Keratinocyte (primary cell): ENCODE measurements around the gene HAND1. TPM values are rescaled to one million over a fixed set of nuclear protein-coding genes. Genes with fewer than 3 reads are reported as not detected.

Experiments
- DNase-seq: peaks from one replicate; pipeline ENCODE4 v3.0.0-alpha.2; 2011; ENCODE audit warnings: low read depth, missing footprints, low spot score
- FAIRE-seq: peaks from 2 replicates; lab custom pipeline; 2011; peaks lifted over from hg19 to GRCh38; lab: Jason Lieb, UNC
- H2AFZ ChIP-seq: 2 replicates; pipeline ENCODE4 v1.6.0; 2012; ENCODE audit warnings: low read length, control low read depth, inconsistent platforms; ENCODE audit not compliant: control insufficient read depth
- H3K27ac ChIP-seq: 2 replicates; pipeline ENCODE4 v1.5.1; 2011; ENCODE audit warnings: low read length; ENCODE audit not compliant: control insufficient read depth, insufficient read depth
- H3K27me3 ChIP-seq: 3 replicates; pipeline ENCODE4 v1.6.0; 2011; ENCODE audit warnings: low read length; ENCODE audit not compliant: control insufficient read depth, insufficient read depth; ENCODE audit errors: extremely low read depth
- H3K36me3 ChIP-seq, 2 experiments: 2 replicates in 1 of 2; 3 replicates in 1 of 2; pipeline ENCODE4 v1.5.1; 2011; ENCODE audit warnings: low read length in 2 of 2, mild to moderate bottlenecking in 1 of 2; ENCODE audit not compliant: control insufficient read depth in 2 of 2, insufficient read depth in 2 of 2; ENCODE audit errors: extremely low read depth in 1 of 2
- H3K4me1 ChIP-seq: 3 replicates; pipeline ENCODE4 v1.5.1; 2011; ENCODE audit warnings: low read length; ENCODE audit not compliant: control insufficient read depth, insufficient read depth; ENCODE audit errors: extremely low read depth
- H3K4me2 ChIP-seq: 3 replicates; pipeline ENCODE4 v1.6.0; 2011; ENCODE audit warnings: low read depth, low read length; ENCODE audit not compliant: control insufficient read depth, insufficient read depth; ENCODE audit errors: extremely low read depth
- H3K4me3 ChIP-seq, 3 experiments: fragments of 200-600 bp in 1 of 3; sonication (generic) in 1 of 3; 2 replicates in 2 of 3; 3 replicates in 1 of 3; pipeline ENCODE4 v1.5.1; 2011 to 2016; ENCODE audit warnings: low read length in 3 of 3, mild to moderate bottlenecking in 3 of 3, control low read depth in 2 of 3, inconsistent platforms in 1 of 3, low read depth in 1 of 3, mixed read lengths in 1 of 3, mixed run types in 1 of 3, moderate library complexity in 1 of 3; ENCODE audit not compliant: control insufficient read depth in 2 of 3, insufficient read depth in 2 of 3; ENCODE audit errors: extremely low read depth in 1 of 3
- H3K79me2 ChIP-seq: 2 replicates; pipeline ENCODE4 v1.6.0; 2012; ENCODE audit warnings: low read length; ENCODE audit not compliant: control insufficient read depth, insufficient read depth
- H3K9ac ChIP-seq: 3 replicates; pipeline ENCODE4 v1.6.0; 2011; ENCODE audit warnings: low read length; ENCODE audit not compliant: control insufficient read depth, insufficient read depth; ENCODE audit errors: extremely low read depth
- H3K9me1 ChIP-seq: 3 replicates; pipeline ENCODE4 v1.6.0; 2011; ENCODE audit warnings: low read length; ENCODE audit not compliant: control insufficient read depth, insufficient read depth; ENCODE audit errors: extremely low read depth
- H3K9me3 ChIP-seq: 2 replicates; pipeline ENCODE4 v1.5.1; 2012; ENCODE audit warnings: low read depth, low read length; ENCODE audit not compliant: control insufficient read depth
- H4K20me1 ChIP-seq: 3 replicates; pipeline ENCODE4 v1.6.0; 2011; ENCODE audit warnings: low read length; ENCODE audit not compliant: control insufficient read depth, insufficient read depth; ENCODE audit errors: extremely low read depth
- CTCF ChIP-seq, 3 experiments: IDR thresholded peaks in 1 of 3; conservative IDR thresholded peaks in 1 of 3; optimal IDR thresholded peaks in 1 of 3; 2 replicates in 2 of 3; 3 replicates in 1 of 3; pipeline versions ENCODE3 to v1.5.1; 2011; ENCODE audit warnings: low read length in 3 of 3, mild to moderate bottlenecking in 3 of 3, moderate library complexity in 2 of 3, control low read depth in 1 of 3, inconsistent platforms in 1 of 3; ENCODE audit not compliant: insufficient read depth in 2 of 3; ENCODE audit errors: extremely low read depth in 1 of 3
- EZH2 ChIP-seq: IDR thresholded peaks from one replicate; pipeline ENCODE4 v1.6.1; 2012; ENCODE audit warnings: inconsistent platforms, mild to moderate bottlenecking, low read length, moderate library complexity
- dilution Hi-C: fragments of 300-500 bp; cut with MboI; formaldehyde crosslinking; loops from one replicate; pipeline ENCODE4 v1.7.0; 2020; ENCODE audit warnings: low sequenced_read_pairs; ENCODE audit not compliant: extremely low pct_ligation_motif_present
- polyA plus RNA-seq, 5 experiments: library from polyadenylated mRNA; depleted of rRNA in 3 of 5; stranded (reverse) in 3 of 5; stranded (forward) in 1 of 5; unstranded in 1 of 5; fragments of >200 nt; gene quantifications; 1 replicate in 1 of 5; 2 replicates in 3 of 5; 3 replicates in 1 of 5; pipeline versions ENCODE4 v1.2.1 to v1.2.3, GENCODE V29; 2011 to 2012; ENCODE audit warnings: missing spikeins in 2 of 5, low read depth in 1 of 5, low replicate concordance in 1 of 5

The HAND1 gene
- polyA plus RNA-seq, 1 donor (not counting 4 experiments of a cell fraction or from before 2014, with no cell fraction given), result not detected

- DNase-seq (no peak), FAIRE-seq (no peak)
- no peaks in the 10 kb centered on the region for H3K9me3 ChIP-seq
- dilution Hi-C loops, result no loop called here
- H4K20me1 ChIP-seq, result no peaks in the 10 kb centered on the region
- H3K9ac ChIP-seq, result no peak overlapping the region
- TF ChIP-seq EZH2 (no peak), CTCF (optimal IDR thresholded peaks at IDR 0.05 in 1 of 3, IDR thresholded peaks at IDR 0.05 in 1 of 3, conservative IDR thresholded peaks at IDR 0.05 in 1 of 3; ENCODE audit: extremely low read depth in 1 of 3, insufficient read depth in 2 of 3, low read length in 3 of 3) (no peak)
- H3K27me3 ChIP-seq, result peaks cover 99% of the 10 kb centered on the region
- H3K9me1 ChIP-seq, result no peaks in the 10 kb centered on the region
- no peaks in the 10 kb centered on the region for H3K79me2 ChIP-seq
- no peak overlapping the region for H3K4me2 ChIP-seq
- no peak overlapping the region for H3K27ac ChIP-seq
- H2AFZ ChIP-seq, result no peak overlapping the region
- no peaks in the 10 kb centered on the region for H3K36me3 ChIP-seq
- no peaks in the 10 kb centered on the region for H3K4me1 ChIP-seq
- no peak overlapping the region for H3K4me3 ChIP-seq
Observed at GRCh38 chr5:154482528-154483449, 4.8 kb upstream of the HAND1 start.

GRCh38 chr5:154481584-154482381 lies 3.8 kb upstream of the HAND1 start:
- Histone ChIP-seq H3K27me3 (peaks cover 99% of the 10 kb centered on the region), H3K36me3 (no peaks in the 10 kb centered on the region), H3K9me1 (no peaks in the 10 kb centered on the region), H3K4me2 (no peak overlapping the region), H3K4me1 (no peaks in the 10 kb centered on the region), H2AFZ (no peak overlapping the region), H3K79me2 (no peaks in the 10 kb centered on the region), H3K27ac (no peak overlapping the region), H3K4me3 (no peak overlapping the region), H3K9me3 (no peaks in the 10 kb centered on the region), H3K9ac (no peak overlapping the region), H4K20me1 (no peaks in the 10 kb centered on the region)
- TF ChIP-seq CTCF (optimal IDR thresholded peaks at IDR 0.05 in 1 of 3, IDR thresholded peaks at IDR 0.05 in 1 of 3, conservative IDR thresholded peaks at IDR 0.05 in 1 of 3; ENCODE audit: extremely low read depth in 1 of 3, insufficient read depth in 2 of 3, low read length in 3 of 3) (no peak), EZH2 (no peak)
- dilution Hi-C loops, result no loop called here
- DNase-seq (no peak), FAIRE-seq (no peak)
